Mesenchymal stem cell (in vitro differentiated cells and primary cell): ENCODE measurements around the gene SIK1.
"Not testable (repeated sequence)": the region's sequence is repeated elsewhere in the genome, so short reads cannot be mapped to it uniquely, and the experiment has no call there.

Experiments used
- DNase-seq: peaks from one replicate; pipeline ENCODE4 v3.0.0-alpha.2; 2013
- H2AFZ ChIP-seq: one replicate; pipeline ENCODE4 v1.6.1; 2013; ENCODE audit warnings: low read depth, mild to moderate bottlenecking, control low read depth, inconsistent platforms, low read length, moderate library complexity
- H2AK5ac ChIP-seq: 2 replicates; pipeline ENCODE4 v1.6.1; 2013; ENCODE audit warnings: low read length, moderate library complexity, mild to moderate bottlenecking, inconsistent platforms; ENCODE audit not compliant: severe bottlenecking
- H2BK120ac ChIP-seq: one replicate; pipeline ENCODE4 v1.6.1; 2013; ENCODE audit warnings: low read depth, mild to moderate bottlenecking, inconsistent platforms, low read length, moderate library complexity
- H2BK12ac ChIP-seq, 2 experiments: one replicate each; pipeline ENCODE4 v1.6.1; 2013; ENCODE audit warnings: inconsistent platforms in 2 of 2, low read length in 2 of 2, mild to moderate bottlenecking in 2 of 2, moderate library complexity in 2 of 2, control low read depth in 1 of 2
- H2BK15ac ChIP-seq: one replicate; pipeline ENCODE4 v1.6.1; 2013; ENCODE audit warnings: mild to moderate bottlenecking, low read depth, inconsistent platforms; ENCODE audit not compliant: poor library complexity, severe bottlenecking
- H2BK5ac ChIP-seq: 2 replicates; pipeline ENCODE4 v1.6.1; 2013; ENCODE audit warnings: low read depth, mild to moderate bottlenecking, low read length, control low read depth, inconsistent platforms; ENCODE audit not compliant: poor library complexity, severe bottlenecking
- H3K14ac ChIP-seq, 2 experiments: one replicate each; pipeline ENCODE4 v1.6.1; 2013; ENCODE audit warnings: inconsistent platforms in 2 of 2, low read length in 2 of 2, control low read depth in 1 of 2, mild to moderate bottlenecking in 1 of 2, moderate library complexity in 1 of 2
- H3K18ac ChIP-seq, 2 experiments: one replicate each; pipeline ENCODE4 v1.6.1; 2013; ENCODE audit warnings: inconsistent platforms in 2 of 2, low read length in 2 of 2, control low read depth in 1 of 2, low read depth in 1 of 2, mild to moderate bottlenecking in 1 of 2
- H3K23ac ChIP-seq, 2 experiments: one replicate each; pipeline ENCODE4 v1.6.1; 2013; ENCODE audit warnings: inconsistent platforms in 2 of 2, low read length in 2 of 2, mild to moderate bottlenecking in 2 of 2, moderate library complexity in 2 of 2, control low read depth in 1 of 2
- H3K27ac ChIP-seq: 2 replicates; pipeline ENCODE4 v1.5.1; 2013; ENCODE audit warnings: mild to moderate bottlenecking, moderate library complexity, low read length, control low read depth, inconsistent platforms; ENCODE audit not compliant: poor library complexity, severe bottlenecking
- H3K27me3 ChIP-seq, 2 experiments: 2 replicates each; pipeline versions ENCODE4 v1.6.1 to v1.7.0; 2013; ENCODE audit warnings: low read length in 2 of 2, mild to moderate bottlenecking in 2 of 2, moderate library complexity in 2 of 2, control low read depth in 1 of 2, inconsistent platforms in 1 of 2; ENCODE audit not compliant: control insufficient read depth in 1 of 2, insufficient read depth in 1 of 2
- H3K36me3 ChIP-seq, 2 experiments: 2 replicates each; pipeline versions ENCODE4 v1.6.1 to v1.7.0; 2013; ENCODE audit warnings: low read length in 2 of 2, control low read depth in 1 of 2, inconsistent platforms in 1 of 2, low read depth in 1 of 2, mild to moderate bottlenecking in 1 of 2; ENCODE audit not compliant: insufficient read depth in 2 of 2, control insufficient read depth in 1 of 2
- H3K4ac ChIP-seq, 2 experiments: one replicate each; pipeline ENCODE4 v1.6.1; 2013; ENCODE audit warnings: inconsistent platforms in 2 of 2, low read length in 2 of 2, mild to moderate bottlenecking in 2 of 2, moderate library complexity in 2 of 2, control low read depth in 1 of 2, low read depth in 1 of 2
- H3K4me1 ChIP-seq: 2 replicates; pipeline ENCODE4 v1.6.1; 2013; ENCODE audit warnings: low read depth, low read length, control low read depth; ENCODE audit not compliant: control insufficient read depth, insufficient read depth
- H3K4me2 ChIP-seq: 2 replicates; pipeline ENCODE4 v1.6.1; 2013; ENCODE audit warnings: low read length, mild to moderate bottlenecking, inconsistent platforms; ENCODE audit not compliant: poor library complexity, severe bottlenecking
- H3K4me3 ChIP-seq, 2 experiments: 2 replicates each; pipeline versions ENCODE4 v1.5.1 to v1.7.0; 2013; ENCODE audit warnings: low read length in 2 of 2, mild to moderate bottlenecking in 2 of 2, control low read depth in 1 of 2, low read depth in 1 of 2; ENCODE audit not compliant: insufficient read depth in 1 of 2
- H3K79me1 ChIP-seq: replicated peaks from 2 replicates; pipeline ENCODE4 v1.6.1; 2013; ENCODE audit warnings: mild to moderate bottlenecking, control low read depth, low read length, inconsistent platforms; ENCODE audit not compliant: poor library complexity, severe bottlenecking
- H3K9ac ChIP-seq: 2 replicates; pipeline ENCODE4 v1.7.0; 2013; ENCODE audit warnings: mild to moderate bottlenecking, low read length, moderate library complexity
- H3K9me3 ChIP-seq: 2 replicates; pipeline ENCODE4 v1.7.0; 2013; ENCODE audit warnings: mild to moderate bottlenecking, low read length; ENCODE audit not compliant: control insufficient read depth
- H4K8ac ChIP-seq: one replicate; pipeline ENCODE4 v1.6.1; 2013; ENCODE audit warnings: inconsistent platforms, mild to moderate bottlenecking, low read length, moderate library complexity
- H4K91ac ChIP-seq: one replicate; pipeline ENCODE4 v1.6.1; 2013; ENCODE audit warnings: mild to moderate bottlenecking, low read length, inconsistent platforms
- WGBS: methylation state at CpG from one replicate; pipeline ENCODE4 v1.1.7; 2013; ENCODE audit warnings: mixed read lengths; 5-methylcytosine and 5-hydroxymethylcytosine counted together

Gene SIK1

DNA sequence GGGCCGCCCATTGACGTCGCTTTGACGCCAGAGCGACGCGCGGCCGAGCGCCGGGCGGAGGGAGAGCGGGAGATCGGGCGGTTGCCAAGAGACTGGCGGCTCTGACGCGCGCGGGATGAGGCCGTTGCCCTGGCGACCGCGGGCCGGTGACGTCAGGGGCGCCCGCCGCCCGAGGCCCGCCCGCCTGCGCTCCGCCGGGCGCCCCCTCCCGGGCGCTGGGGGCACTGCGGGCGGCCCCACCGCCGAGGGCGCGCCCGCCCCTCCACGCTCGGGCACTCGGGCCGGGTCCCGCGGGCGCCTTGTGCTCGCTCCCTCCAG, 270 bp upstream of the SIK1 start:
- H2BK5ac ChIP-seq, H2BK12ac ChIP-seq, H2BK120ac ChIP-seq, H3K9ac ChIP-seq, H4K91ac ChIP-seq, H2AFZ ChIP-seq, H3K36me3 ChIP-seq, H3K23ac ChIP-seq, H3K79me1 ChIP-seq, H4K8ac ChIP-seq, H3K18ac ChIP-seq, H3K9me3 ChIP-seq, DNase-seq, H2AK5ac ChIP-seq, H2BK15ac ChIP-seq, H3K4ac ChIP-seq, H3K4me3 ChIP-seq, H3K4me1 ChIP-seq, H3K4me2 ChIP-seq, H3K14ac ChIP-seq, H3K27ac ChIP-seq, H3K27me3 ChIP-seq: not testable (repeated sequence)
- no CpG with 5 or more reads among the region's 53 CpGs for WGBS

DNA sequence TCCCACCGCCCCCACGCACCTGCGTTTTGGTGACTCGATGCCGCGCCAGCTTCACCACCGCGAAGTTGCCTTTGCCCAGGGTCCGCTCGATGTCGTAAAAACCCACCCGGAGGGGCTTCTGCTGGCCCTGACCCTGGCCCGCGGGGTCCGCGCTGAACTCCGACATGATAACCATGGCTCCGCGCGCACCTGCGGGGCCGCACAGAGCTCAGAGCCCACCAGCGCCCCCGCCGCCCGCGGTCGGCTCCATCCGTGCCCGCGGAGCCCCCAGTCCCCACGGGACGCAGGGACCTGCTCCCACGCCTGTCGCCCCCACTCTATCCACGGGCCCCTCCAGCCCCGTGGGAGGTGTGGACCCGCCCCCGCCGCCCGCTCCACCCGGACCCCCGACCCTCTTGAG, 927 bp downstream of the SIK1 start:
- not testable (repeated sequence) for H3K23ac ChIP-seq, H2BK15ac ChIP-seq, H3K18ac ChIP-seq, H3K4me1 ChIP-seq, H3K4ac ChIP-seq, H2BK12ac ChIP-seq, H2AFZ ChIP-seq, H3K27ac ChIP-seq, H3K9me3 ChIP-seq, H2BK5ac ChIP-seq, H3K79me1 ChIP-seq, H3K27me3 ChIP-seq, H3K14ac ChIP-seq, H3K36me3 ChIP-seq, DNase-seq, H3K4me2 ChIP-seq, H4K91ac ChIP-seq, H3K9ac ChIP-seq, H4K8ac ChIP-seq, H2BK120ac ChIP-seq, H3K4me3 ChIP-seq, H2AK5ac ChIP-seq
- WGBS = no CpG with 5 or more reads among the region's 43 CpGs

- not testable (repeated sequence) for H4K91ac ChIP-seq, DNase-seq, H3K23ac ChIP-seq
These were observed 7.5 kb downstream of the SIK1 start for GRCh38 chr21:43419475-43419874.

GRCh38 chr21:43414576-43414975, 12.4 kb downstream of the SIK1 start:
- H2BK12ac ChIP-seq, H4K91ac ChIP-seq, H3K9me3 ChIP-seq, H2AFZ ChIP-seq, H2AK5ac ChIP-seq, H3K4me1 ChIP-seq, H3K27me3 ChIP-seq, H3K4me2 ChIP-seq, H3K23ac ChIP-seq, H3K4me3 ChIP-seq, H3K79me1 ChIP-seq, H3K14ac ChIP-seq, H2BK120ac ChIP-seq, H3K9ac ChIP-seq, H3K36me3 ChIP-seq, H4K8ac ChIP-seq, DNase-seq, H3K4ac ChIP-seq, H3K27ac ChIP-seq, H2BK15ac ChIP-seq, H3K18ac ChIP-seq, H2BK5ac ChIP-seq: not testable (repeated sequence)
- WGBS = no CpG with 5 or more reads among the region's 5 CpGs

More at GRCh38 chr21:43419475-43419874, 7.5 kb downstream of the SIK1 start:
- H2BK15ac ChIP-seq, H4K8ac ChIP-seq, H3K18ac ChIP-seq, H2BK120ac ChIP-seq, H3K9me3 ChIP-seq, H2BK5ac ChIP-seq, H2AFZ ChIP-seq, H3K79me1 ChIP-seq, H2BK12ac ChIP-seq, H3K4me2 ChIP-seq, H2AK5ac ChIP-seq, H3K27ac ChIP-seq, H3K9ac ChIP-seq, H3K4me3 ChIP-seq, H3K14ac ChIP-seq, H3K27me3 ChIP-seq, H3K4ac ChIP-seq, H3K36me3 ChIP-seq, H3K4me1 ChIP-seq: not testable (repeated sequence)
- no CpG with 5 or more reads among the region's 15 CpGs for WGBS
